KMS-11 (cell line): ENCODE measurements around the gene PDE1A.
"Not testable (repeated sequence)": the region's sequence is repeated elsewhere in the genome, so short reads cannot be mapped to it uniquely, and the experiment has no call there.

ENCODE experiments used
- H2AFZ ChIP-seq: fragments of 200-600 bp; sonication (generic); 2 replicates; pipeline ENCODE4 v1.6.1; 2016; ENCODE audit warnings: antibody characterized with exemption, mixed run types, low read depth
- H3K27ac ChIP-seq: fragments of 200-600 bp; sonication (generic); 2 replicates; pipeline ENCODE4 v1.6.1; 2016; ENCODE audit warnings: mild to moderate bottlenecking, mixed run types
- H3K27me3 ChIP-seq: fragments of 200-600 bp; sonication (generic); 2 replicates; pipeline ENCODE4 v1.6.1; 2017; ENCODE audit warnings: mild to moderate bottlenecking, low read depth, mixed run types, moderate library complexity; ENCODE audit not compliant: insufficient read depth
- H3K36me3 ChIP-seq: fragments of 200-600 bp; sonication (generic); 2 replicates; pipeline ENCODE4 v1.6.1; 2017; ENCODE audit warnings: mild to moderate bottlenecking, mixed run types; ENCODE audit not compliant: insufficient read depth
- H3K4me1 ChIP-seq: fragments of 200-600 bp; sonication (generic); 2 replicates; pipeline ENCODE4 v1.6.1; 2016; ENCODE audit warnings: mild to moderate bottlenecking, low read depth, mixed run types; ENCODE audit not compliant: poor library complexity, severe bottlenecking
- H3K4me2 ChIP-seq: fragments of 200-600 bp; sonication (generic); 2 replicates; pipeline ENCODE4 v1.7.0; 2016; ENCODE audit warnings: mild to moderate bottlenecking, mixed run types
- H3K4me3 ChIP-seq: fragments of 200-600 bp; sonication (generic); IDR thresholded peaks from 2 replicates; pipeline ENCODE4 v1.6.1; 2017; ENCODE audit warnings: low read depth, low read length, mixed read lengths; ENCODE audit not compliant: insufficient read depth
- H3K79me2 ChIP-seq: fragments of 200-600 bp; sonication (generic); 2 replicates; pipeline ENCODE4 v1.6.1; 2016; ENCODE audit warnings: low read depth, mixed run types; ENCODE audit not compliant: insufficient read depth
- H3K9ac ChIP-seq: fragments of 200-600 bp; sonication (generic); 2 replicates; pipeline ENCODE4 v1.6.1; 2016; ENCODE audit warnings: mild to moderate bottlenecking, mixed run types
- H4K20me1 ChIP-seq: fragments of 200-600 bp; sonication (generic); 2 replicates; pipeline ENCODE4 v1.6.1; 2016; ENCODE audit warnings: mild to moderate bottlenecking, mixed run types; ENCODE audit not compliant: insufficient read depth
- CTCF ChIP-seq: fragments of 200-600 bp; sonication (generic); conservative IDR thresholded peaks from 2 replicates; pipeline ENCODE4 v1.6.1; 2017; ENCODE audit warnings: low read depth, mild to moderate bottlenecking, antibody characterized with exemption, low read length, moderate library complexity, mixed read lengths

The PDE1A gene

GRCh38 chr2:182404092-182404491 is 22.7 kb downstream of the PDE1A start:
- Histone ChIP-seq H2AFZ (no peak overlapping the region), H3K36me3 (no peaks in the 10 kb centered on the region), H3K27ac (no peak overlapping the region), H3K79me2 (no peaks in the 10 kb centered on the region), H3K27me3 (no peaks in the 10 kb centered on the region), H3K4me2 (no peak overlapping the region), H3K4me3 (no peak overlapping the region), H3K9ac (no peak overlapping the region), H4K20me1 (no peaks in the 10 kb centered on the region), H3K4me1 (no peaks in the 10 kb centered on the region)
- no peak for TF ChIP-seq CTCF

GRCh38 chr2:182393270-182393760 is 33.5 kb downstream of the PDE1A start:
- TF ChIP-seq CTCF = no peak
- no peak overlapping the region for H3K4me2 ChIP-seq
- no peak overlapping the region for H3K4me3 ChIP-seq
- no peaks in the 10 kb centered on the region for H3K4me1 ChIP-seq
- no peak overlapping the region for H3K9ac ChIP-seq
- H3K36me3 ChIP-seq = no peaks in the 10 kb centered on the region
- no peak overlapping the region for H3K27ac ChIP-seq
- no peaks in the 10 kb centered on the region for H3K27me3 ChIP-seq
- no peaks in the 10 kb centered on the region for H4K20me1 ChIP-seq
- no peak overlapping the region for H2AFZ ChIP-seq
- H3K79me2 ChIP-seq = no peaks in the 10 kb centered on the region

- H3K4me1 ChIP-seq = no peaks in the 10 kb centered on the region
- no peaks in the 10 kb centered on the region for H4K20me1 ChIP-seq
- H3K36me3 ChIP-seq = no peaks in the 10 kb centered on the region
- no peak overlapping the region for H2AFZ ChIP-seq
- no peaks in the 10 kb centered on the region for H3K27me3 ChIP-seq
- no peak overlapping the region for H3K9ac ChIP-seq
- no peak overlapping the region for H3K4me3 ChIP-seq
- no peak for TF ChIP-seq CTCF
- H3K79me2 ChIP-seq = no peaks in the 10 kb centered on the region
- no peak overlapping the region for H3K4me2 ChIP-seq
- no peak overlapping the region for H3K27ac ChIP-seq
Measured at GRCh38 chr2:182391443-182391842, 35.4 kb downstream of the PDE1A start.

- H3K4me3 ChIP-seq, H3K4me1 ChIP-seq, H3K27ac ChIP-seq, H3K9ac ChIP-seq, H3K27me3 ChIP-seq, H4K20me1 ChIP-seq, H3K36me3 ChIP-seq, H3K79me2 ChIP-seq, H2AFZ ChIP-seq, H3K4me2 ChIP-seq: not testable (repeated sequence)
Measured at GRCh38 chr2:182386267-182386880, 40.5 kb downstream of the PDE1A start.

GRCh38 chr2:182384860-182385259 is 42.0 kb downstream of the PDE1A start:
- H3K4me1 ChIP-seq = no peaks in the 10 kb centered on the region
- no peak overlapping the region for H3K4me3 ChIP-seq
- no peak overlapping the region for H3K27ac ChIP-seq
- no peaks in the 10 kb centered on the region for H3K36me3 ChIP-seq
- no peaks in the 10 kb centered on the region for H3K27me3 ChIP-seq
- H2AFZ ChIP-seq = no peak overlapping the region
- H3K9ac ChIP-seq = no peak overlapping the region
- no peak for TF ChIP-seq CTCF
- H4K20me1 ChIP-seq = no peaks in the 10 kb centered on the region
- H3K79me2 ChIP-seq = no peaks in the 10 kb centered on the region
- no peak overlapping the region for H3K4me2 ChIP-seq
